HG03432 (cell line): ENCODE results near the gene PGC.
A peak's percentile ranks its signal among the peaks of the same experiment; 100 is the strongest.

Experiments used
- ATAC-seq: cut with Tn5 transposase; IDR thresholded peaks from one replicate; pipeline ENCODE4 v1.9.1; 2021; ENCODE audit warnings: mild to moderate bottlenecking, moderate library complexity; ENCODE audit not compliant: unreplicated experiment

Gene PGC

DNA sequence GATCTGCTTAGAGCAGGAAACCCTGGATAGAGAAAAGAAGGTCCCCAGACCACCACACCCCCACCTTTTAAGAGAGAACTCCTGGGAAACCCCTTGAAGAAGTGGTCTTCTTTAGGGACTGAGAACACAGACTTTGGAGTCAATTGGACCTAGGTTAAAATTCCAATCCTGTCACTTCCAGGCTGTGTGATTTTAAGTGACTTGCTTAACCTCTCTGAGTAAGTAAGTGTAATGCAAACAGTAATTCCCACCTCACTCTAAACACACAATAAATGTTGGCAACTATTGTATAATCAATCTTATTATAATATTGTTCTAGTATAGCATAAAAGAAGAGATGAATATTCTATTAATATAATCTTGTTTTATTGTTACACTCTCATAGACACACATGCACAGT is 15.0 kb downstream of the PGC start:
- no peak for ATAC-seq

GRCh38 chr6:41731561-41732086 is 15.6 kb downstream of the PGC start:
- no peak for ATAC-seq

- no peak for ATAC-seq
Observed at GRCh38 chr6:41730531-41731436, 16.4 kb downstream of the PGC start.

- no peak for ATAC-seq
Observed at GRCh38 chr6:41729624-41730023, 17.6 kb downstream of the PGC start.

DNA sequence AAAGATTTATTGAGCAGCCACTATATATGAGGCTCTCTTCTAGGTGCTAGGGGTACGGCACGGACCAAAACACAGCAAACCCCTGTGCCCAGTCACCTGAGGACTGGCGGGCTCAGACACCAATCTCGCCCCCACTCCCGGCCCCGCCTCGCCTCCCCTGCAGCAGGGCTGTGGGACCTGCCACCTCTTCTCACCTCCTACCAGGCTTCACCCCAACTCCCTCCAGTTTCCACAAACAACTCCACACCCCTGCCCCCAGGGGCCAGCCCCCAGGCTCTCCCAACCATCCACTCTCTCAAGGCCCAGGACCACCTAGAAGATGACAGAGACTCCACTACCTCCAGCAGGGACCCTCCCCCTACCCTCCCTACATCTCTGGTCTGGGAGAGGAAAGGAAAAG is 18.2 kb downstream of the PGC start:
- no peak for ATAC-seq

DNA sequence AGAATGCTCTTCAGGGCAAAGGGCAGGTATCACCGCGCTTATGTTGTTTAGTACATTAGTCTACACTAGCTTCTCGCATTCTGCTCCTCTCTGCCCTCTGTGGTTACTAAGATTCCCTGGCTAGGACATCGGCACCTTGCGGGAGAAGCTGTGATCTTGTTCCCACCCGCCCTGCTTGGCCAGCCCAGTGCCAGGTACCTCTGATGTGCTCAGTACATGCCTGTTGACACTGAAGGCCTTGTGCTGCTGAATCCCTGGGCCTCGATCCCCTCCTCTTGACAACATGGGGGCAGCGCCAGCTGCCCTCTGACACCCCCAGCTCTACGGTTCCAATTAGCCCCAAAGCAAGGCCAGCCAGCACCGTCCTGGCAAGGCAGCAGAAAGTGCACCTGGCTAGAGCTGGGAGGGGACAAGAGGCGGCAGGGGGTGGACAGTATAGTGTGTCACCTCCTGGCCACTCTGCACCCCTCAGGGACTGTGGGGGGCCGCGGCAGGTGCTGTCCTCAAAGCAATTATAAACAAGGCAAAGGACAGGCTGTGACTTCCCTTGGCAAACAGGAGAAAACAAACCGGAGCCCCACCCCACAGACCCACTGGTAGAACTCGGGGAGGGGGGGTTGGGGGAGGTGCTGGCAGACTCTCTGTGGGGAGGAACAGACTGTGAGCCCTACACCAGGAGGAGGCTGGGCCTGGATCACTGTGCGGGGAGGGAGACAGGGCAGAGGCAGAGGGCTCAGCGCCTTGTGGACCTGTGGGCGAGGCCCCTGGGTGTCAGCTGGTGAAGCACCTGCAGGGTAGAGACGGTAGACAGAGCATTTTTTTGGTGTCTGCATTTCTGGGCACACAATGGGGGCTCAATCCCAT is 18.9 kb downstream of the PGC start:
- ATAC-seq: no peak

DNA sequence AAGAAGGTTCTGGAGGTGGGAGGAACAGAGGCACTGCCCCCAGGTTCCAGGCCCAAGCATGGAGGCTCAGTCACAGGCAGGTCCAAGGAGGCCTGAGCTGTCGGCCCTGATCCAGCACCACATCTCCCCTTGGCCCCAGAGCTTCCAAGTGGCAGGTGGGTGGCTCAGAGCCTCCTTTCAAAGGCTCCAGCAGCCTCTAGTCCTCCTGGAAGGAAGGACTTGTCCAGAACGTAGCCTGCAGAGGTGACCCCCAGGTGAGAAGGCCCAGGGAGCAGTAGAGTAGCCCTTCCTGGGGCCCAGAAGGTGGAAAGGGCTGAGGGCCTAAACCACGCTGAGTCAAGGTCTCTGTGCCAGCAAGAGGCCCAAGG is 19.5 kb downstream of the PGC start:
- no peak for ATAC-seq

DNA sequence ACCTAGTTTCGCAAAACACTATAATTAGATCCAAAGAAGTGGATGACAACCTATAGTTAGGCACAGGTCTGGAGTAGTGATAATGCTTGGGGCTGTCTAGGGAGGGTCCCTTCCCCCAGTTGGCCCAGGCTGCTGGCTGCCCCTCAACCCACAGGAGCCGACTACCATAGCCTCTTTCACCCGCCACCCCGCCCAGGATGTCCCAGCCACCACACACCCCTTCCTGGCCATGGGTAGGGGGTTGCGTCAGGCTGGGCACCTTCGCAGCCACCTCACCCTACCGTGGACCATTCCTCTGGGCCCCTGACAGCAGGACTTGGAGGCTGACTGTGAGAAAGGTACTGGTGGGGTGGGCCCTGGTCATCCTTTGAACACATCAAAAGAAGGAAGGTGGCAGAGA is 20.3 kb downstream of the PGC start:
- no peak for ATAC-seq

DNA sequence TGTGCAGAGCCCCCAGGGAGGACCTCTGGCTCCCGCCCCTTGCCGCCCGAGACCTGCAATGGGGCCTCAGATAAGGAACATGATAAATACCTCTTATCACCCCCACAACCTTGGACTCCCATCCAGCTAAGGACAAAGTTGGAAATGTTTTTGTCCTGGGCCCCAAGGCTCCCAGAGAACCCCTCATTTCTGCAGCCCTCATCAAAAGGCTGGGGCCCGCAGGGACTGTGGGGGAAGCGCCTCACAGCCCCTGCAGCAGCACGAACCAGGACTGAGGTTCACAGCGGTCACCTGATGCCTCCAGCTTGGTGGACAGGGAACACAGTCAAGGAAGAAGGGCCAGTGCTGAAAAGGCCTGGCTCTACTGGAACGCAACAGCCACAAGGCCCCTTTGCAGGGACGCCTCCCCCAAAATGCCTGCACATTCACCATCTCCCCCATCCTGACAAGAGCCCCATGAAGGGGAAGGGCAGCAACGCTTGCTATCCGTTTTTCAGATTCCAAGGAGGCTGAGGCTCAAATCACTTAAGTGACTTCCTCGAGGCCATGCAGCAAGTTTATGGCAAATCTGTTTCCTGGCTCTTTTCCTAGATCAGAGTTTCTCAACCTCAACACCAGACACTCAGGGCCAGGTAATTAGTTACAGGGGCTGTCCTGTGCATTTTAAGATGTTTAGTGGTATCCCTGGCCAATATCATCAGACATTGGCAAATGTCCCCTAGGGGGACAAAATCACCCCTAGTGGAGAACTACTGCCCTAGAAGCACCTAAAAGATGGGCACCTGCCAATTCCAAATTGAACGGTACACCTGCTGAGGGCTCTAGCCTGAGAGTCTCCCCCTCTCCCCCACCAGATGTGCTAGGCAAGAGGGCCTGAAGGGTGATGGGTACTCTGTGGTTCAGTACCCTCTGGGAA is 22.4 kb downstream of the PGC start:
- ATAC-seq: no peak

- no peak for ATAC-seq
Observed at GRCh38 chr6:41724228-41724580, 23.0 kb downstream of the PGC start.

DNA sequence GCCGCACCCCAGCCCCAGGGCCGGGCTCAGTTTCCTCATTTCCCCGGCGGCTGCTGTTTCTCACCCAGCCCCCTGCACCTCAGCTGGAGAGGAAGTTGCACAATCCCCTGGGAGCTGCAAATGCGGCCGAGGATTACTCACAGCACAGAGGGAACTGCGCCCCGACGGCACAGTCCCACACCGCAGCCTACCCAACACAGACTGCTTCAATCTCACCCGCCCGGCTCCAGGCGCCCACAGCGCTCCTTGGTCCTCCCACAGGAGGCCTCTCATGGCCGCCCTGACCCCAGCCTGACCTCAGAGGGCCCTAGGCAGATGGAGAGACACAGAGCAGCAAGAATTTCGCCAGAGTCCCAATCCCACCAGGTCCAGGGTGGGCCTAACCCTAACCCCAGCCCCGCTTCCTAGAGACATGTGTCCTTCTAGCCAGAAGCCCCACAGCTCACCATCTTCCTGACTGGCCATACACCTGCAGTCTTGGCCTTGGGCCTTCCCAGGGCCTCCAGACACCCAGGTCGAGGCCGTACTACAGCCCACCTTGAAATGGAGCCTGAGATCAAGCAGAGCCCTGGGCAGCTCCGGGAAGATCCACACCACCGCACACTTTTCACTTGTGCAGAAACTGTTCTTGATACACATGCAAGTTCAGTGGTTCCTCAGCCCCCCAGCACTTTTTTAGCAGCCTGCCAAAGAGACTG is 23.5 kb downstream of the PGC start:
- ATAC-seq: peak; percentile 75

GRCh38 chr6:41722969-41723529 is 24.1 kb downstream of the PGC start:
- ATAC-seq: no peak

- ATAC-seq: no peak
Observed at GRCh38 chr6:41721414-41721813, 25.8 kb downstream of the PGC start.

DNA sequence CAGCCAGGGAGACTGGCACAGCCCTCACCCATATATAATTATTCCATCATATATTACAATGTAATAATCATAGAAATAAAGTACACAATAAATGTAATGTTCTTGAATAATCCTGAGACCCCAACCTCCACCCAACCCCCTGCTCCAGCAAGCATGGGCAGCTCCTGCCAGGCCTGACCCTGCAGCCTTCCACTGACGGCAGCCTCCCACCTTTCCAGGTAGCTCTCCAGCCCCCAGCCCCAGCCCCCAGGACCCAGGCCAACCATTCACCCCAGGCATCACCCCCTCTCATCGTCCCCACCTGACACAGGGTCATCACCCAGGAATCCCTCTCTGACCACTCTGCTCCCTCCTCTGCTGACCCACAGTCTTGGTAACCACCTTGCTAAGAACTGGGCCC is 26.4 kb downstream of the PGC start:
- ATAC-seq: no peak

GRCh38 chr6:41720262-41720620 is 27.0 kb downstream of the PGC start:
- peak; percentile 24 for ATAC-seq

GRCh38 chr6:41719436-41720261 is 27.5 kb downstream of the PGC start:
- ATAC-seq: no peak

DNA sequence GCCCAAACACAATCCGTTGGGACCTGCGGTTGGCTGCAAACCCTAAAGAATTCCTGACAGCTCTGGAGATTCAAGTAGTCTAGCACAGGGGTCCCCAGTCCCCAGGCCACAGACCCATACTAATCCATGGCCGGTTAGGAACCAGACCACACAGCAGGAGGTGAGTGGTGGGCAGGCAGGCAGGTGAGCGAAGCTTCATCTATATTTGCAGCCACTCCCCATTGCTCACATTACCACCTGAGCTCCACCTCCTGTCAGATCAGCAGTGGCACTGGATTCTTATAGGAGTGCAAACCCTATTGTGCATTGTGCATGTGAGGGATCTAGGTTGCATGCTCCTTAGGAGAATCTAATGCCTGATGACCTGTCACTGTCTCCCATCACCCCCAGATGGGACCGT is 28.4 kb downstream of the PGC start:
- ATAC-seq: no peak

DNA sequence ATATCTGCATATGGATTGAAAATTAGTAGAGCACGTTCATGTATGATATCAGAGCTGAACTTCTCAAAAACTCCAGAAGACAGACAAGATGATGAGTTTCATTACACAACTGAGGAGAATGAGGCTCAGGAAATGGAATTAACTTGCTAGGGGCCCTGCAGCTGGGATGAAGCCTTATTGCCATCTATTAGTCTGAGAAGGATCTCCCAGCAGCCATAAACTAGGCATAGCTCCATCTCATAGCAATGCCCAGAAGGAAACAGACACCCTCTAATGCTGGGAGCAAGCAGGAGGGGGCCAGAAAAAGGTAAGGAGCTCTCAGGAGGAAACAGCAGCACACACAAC is 29.8 kb downstream of the PGC start:
- ATAC-seq: no peak
